Aorta (tissue), 5 donors: Measurements from ENCODE around the gene SH3YL1. TPM values are rescaled to one million over a fixed set of nuclear protein-coding genes. Genes with fewer than 3 reads are reported as not detected.

Source experiments
- ATAC-seq: fragments of 200-7000 bp; cut with Tn5 transposase; one replicate; pipeline ENCODE4 v1.9.1; 2022; ENCODE audit warnings: moderate library complexity; ENCODE audit not compliant: low FRiP score
- DNase-seq, 2 donors: peaks; one replicate each; pipeline ENCODE4 v3.0.0-alpha.2; 2020
- H3K27ac ChIP-seq, 2 donors: one replicate each; pipeline ENCODE4 v1.5.1; 2013; ENCODE audit warnings: low read length in 2 of 2, mild to moderate bottlenecking in 2 of 2, moderate library complexity in 2 of 2, control low read depth in 1 of 2, inconsistent platforms in 1 of 2, low read depth in 1 of 2
- H3K27me3 ChIP-seq, 2 donors: one replicate each; pipeline ENCODE4 v1.6.1; 2013; ENCODE audit warnings: control low read depth in 1 of 2, low read length in 1 of 2, mild to moderate bottlenecking in 1 of 2, moderate library complexity in 1 of 2; ENCODE audit not compliant: insufficient read depth in 2 of 2, control insufficient read depth in 1 of 2
- H3K36me3 ChIP-seq, 2 donors: one replicate each; pipeline ENCODE4 v1.6.1; 2013; ENCODE audit warnings: control low read depth in 1 of 2, low read length in 1 of 2, mild to moderate bottlenecking in 1 of 2; ENCODE audit not compliant: insufficient read depth in 2 of 2, control insufficient read depth in 1 of 2
- H3K4me1 ChIP-seq, 2 donors: one replicate each; pipeline ENCODE4 v1.6.1; 2013; ENCODE audit warnings: low read length in 2 of 2, control low read depth in 1 of 2, mild to moderate bottlenecking in 1 of 2, moderate library complexity in 1 of 2; ENCODE audit not compliant: insufficient read depth in 2 of 2, control insufficient read depth in 1 of 2
- H3K4me3 ChIP-seq, 2 donors: one replicate each; pipeline ENCODE4 v1.5.1; 2013; ENCODE audit warnings: low read length in 2 of 2, control low read depth in 1 of 2, mild to moderate bottlenecking in 1 of 2
- H3K9me3 ChIP-seq: one replicate; pipeline ENCODE4 v1.6.1; 2013; ENCODE audit warnings: mild to moderate bottlenecking, low read length; ENCODE audit not compliant: control insufficient read depth
- WGBS, 2 donors: extraction: QIAGEN DNeasy Blood & Tissue Kit; methylation state at CpG; one replicate each; pipeline ENCODE4 v1.1.7; 2013; 5-methylcytosine and 5-hydroxymethylcytosine counted together
- intact Hi-C, 2 donors: fragments of 100-400 bp; cut with DNase I; formaldehyde crosslinking; loops; one replicate each; pipeline versions ENCODE4 v1.14.2 to v1.15.0; 2022
- polyA plus RNA-seq, 2 donors: library from polyadenylated mRNA; stranded (reverse); fragments of 200-250 nt; gene quantifications; one replicate each; pipeline ENCODE4 v1.2.3, GENCODE V29; 2013
- total RNA-seq, 2 donors: library from RNA; stranded (reverse); fragmentation: NEBNext Ultra II Directional; extraction: Animal tissue kit (Norgen Biotek cat#: 25700); gene quantifications; one replicate each; pipeline ENCODE4 v1.2.1, GENCODE V29; 2021
- donor health status: healthy with polysubstance abuse.
- donor health status: Bipolar disorder and iron deficiency.
- donor health status: DM: no; HTN: no; CAD: no.
- donor health status: DM: no; HTN: no; CAD: no.
- donor health status: DM: yes; HTN: yes; CAD: no.

Gene SH3YL1
- total and polyA plus RNA-seq, 4 donors: 25.9 to 37.3 (median 30.6) TPM

- ATAC-seq (peak; percentile 98), DNase-seq (peak; percentile 96 to 97)
- Histone ChIP-seq H3K4me1 (no peaks in the 10 kb centered on the region), H3K4me3 (peak within 1 kb of the TSS; percentile 37 to 66), H3K27ac (no peak within 1 kb of the TSS), H3K27me3 (no peaks in the 10 kb centered on the region), H3K9me3 (no peaks in the 10 kb centered on the region), H3K36me3 (peaks cover 0 to 2% of the 10 kb centered on the region in 2 donors)
- intact Hi-C loops: no loop called here
- WGBS, 2 donors: 0 to 1% methylated on average over 59 to 73 of the region's 73 CpGs
These were observed 949 bp upstream of the SH3YL1 start, which contains the start of gene ACP1 for GRCh38 chr2:264493-265468. Gene ACP1 (plus strand): TSS chr2:264947. CDS start chr2:264965, 18 bp downstream.

GRCh38 chr2:263022-263738 lies 652 bp downstream of the SH3YL1 start:
- Histone ChIP-seq H3K9me3 (no peaks in the 10 kb centered on the region), H3K4me3 (peak overlapping the region in 1 of 2 donors; percentile 66), H3K4me1 (no peaks in the 10 kb centered on the region), H3K36me3 (peaks cover 0 to 2% of the 10 kb centered on the region in 2 donors), H3K27ac (no peak overlapping the region), H3K27me3 (no peaks in the 10 kb centered on the region)
- DNase-seq (peak in 1 of 2 donors; percentile 76), ATAC-seq (no peak)
- WGBS, 2 donors: 38 to 46% methylated on average over 42 of the region's 42 CpGs
- intact Hi-C loops: no loop called here

- no peak for ATAC-seq
- intact Hi-C loops: no loop called here
- Histone ChIP-seq H3K27me3 (no peaks in the 10 kb centered on the region), H3K9me3 (no peaks in the 10 kb centered on the region), H3K4me1 (no peaks in the 10 kb centered on the region), H3K27ac (no peak overlapping the region), H3K4me3 (no peak overlapping the region), H3K36me3 (peaks cover 0 to 2% of the 10 kb centered on the region in 2 donors)
- DNase-seq: no peak
- WGBS, 2 donors: 91 to 93% methylated on average over 3 of the region's 3 CpGs
These were observed 1.7 kb downstream of the SH3YL1 start for GRCh38 chr2:262117-262516.

GRCh38 chr2:260507-261161 lies 3.2 kb downstream of the SH3YL1 start:
- H3K36me3 ChIP-seq: peaks cover 0 to 2% of the 10 kb centered on the region in 2 donors
- H3K27ac ChIP-seq: no peak overlapping the region
- no peak for ATAC-seq
- H3K9me3 ChIP-seq: no peaks in the 10 kb centered on the region
- WGBS, 2 donors: 71 to 92% methylated on average over 6 of the region's 6 CpGs
- H3K4me3 ChIP-seq: no peak overlapping the region
- H3K27me3 ChIP-seq: no peaks in the 10 kb centered on the region
- intact Hi-C loops: no loop called here
- H3K4me1 ChIP-seq: no peaks in the 10 kb centered on the region
- DNase-seq: no peak

- no peak for ATAC-seq
- intact Hi-C loops: no loop called here
- Histone ChIP-seq H3K4me3 (no peak overlapping the region), H3K27ac (no peak overlapping the region), H3K9me3 (no peaks in the 10 kb centered on the region), H3K36me3 (peaks cover 0 to 2% of the 10 kb centered on the region in 2 donors), H3K4me1 (no peaks in the 10 kb centered on the region), H3K27me3 (no peaks in the 10 kb centered on the region)
- WGBS, 2 donors: 98 to 99% methylated on average over 2 of the region's 2 CpGs
- DNase-seq: no peak
These were observed 4.0 kb downstream of the SH3YL1 start for GRCh38 chr2:259789-260331.

- Histone ChIP-seq H3K27me3 (no peaks in the 10 kb centered on the region), H3K27ac (no peak overlapping the region), H3K4me1 (no peaks in the 10 kb centered on the region), H3K9me3 (no peaks in the 10 kb centered on the region), H3K4me3 (no peak overlapping the region), H3K36me3 (peaks cover 0 to 2% of the 10 kb centered on the region in 2 donors)
- ATAC-seq (no peak), DNase-seq (no peak)
- intact Hi-C loops: no loop called here
- WGBS, 2 donors: 92 to 98% methylated on average over 3 of the region's 3 CpGs
These were observed 4.9 kb downstream of the SH3YL1 start for GRCh38 chr2:258933-259332.

GRCh38 chr2:257842-258241 lies 6.0 kb downstream of the SH3YL1 start:
- 95 to 99% methylated on average over 2 of the region's 2 CpGs for WGBS, 2 donors
- H3K4me1 ChIP-seq: no peaks in the 10 kb centered on the region
- H3K36me3 ChIP-seq: peaks cover 0 to 2% of the 10 kb centered on the region in 2 donors
- no peaks in the 10 kb centered on the region for H3K9me3 ChIP-seq
- no peaks in the 10 kb centered on the region for H3K27me3 ChIP-seq
- DNase-seq (no peak), ATAC-seq (no peak)
- no peak overlapping the region for H3K4me3 ChIP-seq
- H3K27ac ChIP-seq: no peak overlapping the region
- intact Hi-C loops: no loop called here

GRCh38 chr2:257429-257828 lies 6.4 kb downstream of the SH3YL1 start:
- intact Hi-C loops: no loop called here
- no peaks in the 10 kb centered on the region for H3K27me3 ChIP-seq
- H3K4me1 ChIP-seq: no peaks in the 10 kb centered on the region
- peaks cover 0 to 2% of the 10 kb centered on the region in 2 donors for H3K36me3 ChIP-seq
- no peak overlapping the region for H3K27ac ChIP-seq
- ATAC-seq (no peak), DNase-seq (no peak)
- H3K9me3 ChIP-seq: no peaks in the 10 kb centered on the region
- no peak overlapping the region for H3K4me3 ChIP-seq
- WGBS, 2 donors: 97 to 99% methylated on average over 3 of the region's 3 CpGs
